Heart right ventricle (tissue), 16 donors: ENCODE data around the gene IFT80. TPM values are rescaled to one million over a fixed set of nuclear protein-coding genes. Genes with fewer than 3 reads are reported as not detected.

Experiments
- ATAC-seq, 8 donors: fragments of 200-7000 bp; cut with Tn5 transposase; one replicate each; pipeline ENCODE4 v1.9.1; 2020; ENCODE audit warnings: mild to moderate bottlenecking in 8 of 8, moderate library complexity in 8 of 8, moderate number of reproducible peaks in 1 of 8
- DNase-seq, 2 donors: peaks; one replicate each; pipeline ENCODE4 v3.0.0-alpha.2; 2020
- H3K27ac ChIP-seq, 10 donors: fragments of 200-600 bp; sonication (generic) in 2 of 10; one replicate each; pipeline versions ENCODE4 v1.5.0 to v1.8.0; 2020 to 2022; ENCODE audit warnings: mild to moderate bottlenecking in 3 of 10
- H3K27me3 ChIP-seq, 7 donors: fragments of 200-600 bp; one replicate each; pipeline ENCODE4 v1.8.0; 2021 to 2022; ENCODE audit warnings: mild to moderate bottlenecking in 2 of 7
- H3K36me3 ChIP-seq, 9 donors: fragments of 200-600 bp; sonication (generic) in 1 of 9; one replicate each; pipeline versions ENCODE4 v1.5.0 to v1.8.0; 2020 to 2022; ENCODE audit warnings: mild to moderate bottlenecking in 2 of 9
- H3K4me1 ChIP-seq, 9 donors: fragments of 200-600 bp; sonication (generic) in 1 of 9; one replicate each; pipeline versions ENCODE4 v1.5.0 to v1.8.0; 2020 to 2022; ENCODE audit warnings: mild to moderate bottlenecking in 4 of 9
- H3K4me3 ChIP-seq, 10 donors: fragments of 200-600 bp; sonication (generic) in 2 of 10; one replicate each; pipeline versions ENCODE4 v1.5.0 to v1.8.0; 2020 to 2022; ENCODE audit warnings: mild to moderate bottlenecking in 7 of 10, moderate library complexity in 2 of 10
- H3K9me3 ChIP-seq, 11 donors: fragments of 200-600 bp in 10 of 11; sonication (generic) in 2 of 11; one replicate each; pipeline versions ENCODE4 v1.5.0 to v1.8.0; 2013 to 2022; ENCODE audit warnings: mild to moderate bottlenecking in 2 of 11, control low read depth in 1 of 11, moderate library complexity in 1 of 11
- CTCF ChIP-seq, 9 donors: fragments of 200-600 bp; sonication (generic) in 2 of 9; IDR thresholded peaks; one replicate each; pipeline versions ENCODE4 v1.5.0 to v1.8.0; 2021 to 2022; ENCODE audit warnings: antibody characterized with exemption in 9 of 9, mild to moderate bottlenecking in 5 of 9, moderate library complexity in 1 of 9
- WGBS, 2 donors: extraction: QIAGEN DNeasy Blood & Tissue Kit; methylation state at CpG; one replicate each; pipeline ENCODE4 v1.1.7; 2013; ENCODE audit warnings: inconsistent platforms in 1 of 2; 5-methylcytosine and 5-hydroxymethylcytosine counted together
- intact Hi-C, 10 donors: fragments of 100-400 bp; cut with DNase I; formaldehyde crosslinking; loops; one replicate each; pipeline versions ENCODE4 v1.11.1 to v1.14.2; 2022
- polyA plus RNA-seq, 2 donors: library from polyadenylated mRNA; stranded (reverse); fragments of 200-250 nt; gene quantifications; one replicate each; pipeline ENCODE4 v1.2.3, GENCODE V29; 2013
- total RNA-seq, 10 donors: library from RNA; stranded (reverse); fragmentation: NEBNext Ultra II Directional in 3 of 10; extraction: Animal tissue kit (Norgen Biotek cat#: 25700) in 3 of 10; gene quantifications; one replicate each; pipeline versions ENCODE4 v1.2.1 to v1.2.4, GENCODE V29; 2021 to 2023
- donor health status: Arrhythmogenic right ventricular cardiomyopathy.
- donor health status: ischemic (EF 13 %, LVEDD 7.1; RV severe dilation, severe dysfunction).
- donor health status: healthy with polysubstance abuse.
- donor health status: DM: no; HTN: yes; CAD: no.
- donor health status: DM: no; HTN: no; CAD: no.
- donor health status: ischemic (EF 25% LVEDD 6.9; RV normal size, moderate dysfunction).
- donor health status: ischemic (EF 25% LVEDD 5.7; RV mildly dilated, moderate dysfunction).
- donor health status: healthy.
- donor health status: DM: yes; HTN: yes; CAD: no.
- donor health status: Ischemic cardiomyopathy.
- donor health status: ischemic (EF 35%, LVEDD 5.7; RV mildly dilated, moderate dysfunction).
- donor health status: nonischemic (EF 11% LVEDD 7.7; RV severe dilation, severe dysfunction).
- donor health status: DM: yes; HTN: yes; CAD: no.
- donor health status: PGD.
- donor health status: ischemic (EF 29% LVEDD 5.4; RV normal size, mild dysfunction).
- donor health status: nonischemic (EF 23%, LVEDD 6.1; RV moderate dilation, normal function).

The IFT80 gene
- total and polyA plus RNA-seq, 12 donors = 5.3 to 16.3 (median 14.2) TPM

GRCh38 chr3:160259589-160259988 is 139.4 kb downstream of the IFT80 start:
- Histone ChIP-seq H3K4me3 (no peak overlapping the region), H3K27ac (no peak overlapping the region)
- WGBS, 2 donors = 95% methylated on average over 1 of the region's 1 CpG

GRCh38 chr3:160257606-160258005 is 141.4 kb downstream of the IFT80 start:
- DNase-seq = no peak
- no peak for TF ChIP-seq CTCF (IDR thresholded peaks at IDR 0.05)
- Histone ChIP-seq H3K9me3 (no peaks in the 10 kb centered on the region), H3K4me3 (no peak overlapping the region), H3K27me3 (no peaks in the 10 kb centered on the region), H3K27ac (no peak overlapping the region), H3K36me3 (peaks cover 0 to 13% (median 0%) of the 10 kb centered on the region in 9 donors), H3K4me1 (peaks cover 0 to 7% (median 0%) of the 10 kb centered on the region in 9 donors)
- WGBS, 2 donors = 83 to 87% methylated on average over 2 of the region's 2 CpGs
- ATAC-seq = no peak
- intact Hi-C loops = no loop called here

More at GRCh38 chr3:160259589-160259988, 139.4 kb downstream of the IFT80 start:
- ATAC-seq (no peak), DNase-seq (no peak)
- Histone ChIP-seq H3K4me1 (peaks cover 0 to 7% (median 0%) of the 10 kb centered on the region in 9 donors), H3K36me3 (peaks cover 0 to 13% (median 0%) of the 10 kb centered on the region in 9 donors), H3K27me3 (no peaks in the 10 kb centered on the region), H3K9me3 (no peaks in the 10 kb centered on the region)
- no peak for TF ChIP-seq CTCF (IDR thresholded peaks at IDR 0.05)
- intact Hi-C loops = no loop called here

- ATAC-seq (no peak), DNase-seq (no peak)
- intact Hi-C loops = no loop called here
- H3K27ac ChIP-seq = no peak overlapping the region
- no peaks in the 10 kb centered on the region for H3K9me3 ChIP-seq
- no peaks in the 10 kb centered on the region for H3K27me3 ChIP-seq
- H3K4me3 ChIP-seq = no peak overlapping the region
- no peaks in the 10 kb centered on the region for H3K4me1 ChIP-seq
- no peak for TF ChIP-seq CTCF (IDR thresholded peaks at IDR 0.05)
- peaks cover 0 to 11% (median 0%) of the 10 kb centered on the region in 9 donors for H3K36me3 ChIP-seq
Observed at GRCh38 chr3:160253298-160253697, 145.7 kb downstream of the IFT80 start.

GRCh38 chr3:160247766-160248165 is 151.3 kb downstream of the IFT80 start:
- ATAC-seq (no peak), DNase-seq (no peak)
- Histone ChIP-seq H3K4me1 (no peaks in the 10 kb centered on the region), H3K27ac (no peak overlapping the region), H3K36me3 (no peaks in the 10 kb centered on the region), H3K27me3 (no peaks in the 10 kb centered on the region), H3K4me3 (no peak overlapping the region), H3K9me3 (peaks cover 0 to 15% (median 0%) of the 10 kb centered on the region in 11 donors)
- no peak for TF ChIP-seq CTCF (IDR thresholded peaks at IDR 0.05)
- intact Hi-C loops = no loop called here
- 55 to 62% methylated on average over 1 of the region's 1 CpG for WGBS, 2 donors
